Activated naive CD8-positive, alpha-beta T cell treated with anti-CD3 and anti-CD28 coated beads, Interleukin-2, amount 10 ng/mL, durations not matched to agents 7 days and 5 days (primary cell): ENCODE results near the gene CMTM2. TPM values are rescaled to one million over a fixed set of nuclear protein-coding genes. Genes with fewer than 3 reads are reported as not detected.
"Not testable (repeated sequence)": the region's sequence is repeated elsewhere in the genome, so short reads cannot be mapped to it uniquely, and the experiment has no call there.

Experiments used
- ATAC-seq: fragments of 150-1000 bp; cut with Tn5 transposase; one replicate; pipeline ENCODE4 v1.10.0; 2021; ENCODE audit warnings: low read depth, moderate library complexity
- POLR2A ChIA-PET: fragments of 350-600 bp; sonication (Branson Sonifier 250); formaldehyde crosslinking; loops from one replicate; lab custom pipeline; 2021; ENCODE audit warnings: antibody characterized with exemption; lab: Charles Lee
- DNase-seq: peaks from one replicate; pipeline ENCODE4 v3.0.0; 2021
- H3K27ac Mint-ChIP-seq: one replicate; pipeline ENCODE4 v1.8.0; 2022; ENCODE audit warnings: mild to moderate bottlenecking, mixed read lengths
- H3K27me3 Mint-ChIP-seq: one replicate; pipeline ENCODE4 v1.8.0; 2022; ENCODE audit warnings: mild to moderate bottlenecking, moderate library complexity, mixed read lengths
- H3K36me3 Mint-ChIP-seq: one replicate; pipeline ENCODE4 v1.8.0; 2021; ENCODE audit warnings: mild to moderate bottlenecking, mixed read lengths
- H3K4me1 Mint-ChIP-seq: one replicate; pipeline ENCODE4 v1.8.0; 2021; ENCODE audit warnings: mixed read lengths
- H3K4me3 Mint-ChIP-seq: one replicate; pipeline ENCODE4 v1.8.0; 2022; ENCODE audit warnings: mild to moderate bottlenecking, moderate library complexity, mixed read lengths
- H3K9me3 Mint-ChIP-seq: one replicate; pipeline ENCODE4 v1.8.0; 2021; ENCODE audit warnings: mixed read lengths
- total RNA-seq, 2 experiments: library from RNA; stranded (reverse); gene quantifications; one replicate each; pipeline ENCODE4 v1.2.3, GENCODE V29; 2021

Gene CMTM2
- total RNA-seq, 2 experiments from 2014 or later: 0.45 to 1.3 TPM

DNA sequence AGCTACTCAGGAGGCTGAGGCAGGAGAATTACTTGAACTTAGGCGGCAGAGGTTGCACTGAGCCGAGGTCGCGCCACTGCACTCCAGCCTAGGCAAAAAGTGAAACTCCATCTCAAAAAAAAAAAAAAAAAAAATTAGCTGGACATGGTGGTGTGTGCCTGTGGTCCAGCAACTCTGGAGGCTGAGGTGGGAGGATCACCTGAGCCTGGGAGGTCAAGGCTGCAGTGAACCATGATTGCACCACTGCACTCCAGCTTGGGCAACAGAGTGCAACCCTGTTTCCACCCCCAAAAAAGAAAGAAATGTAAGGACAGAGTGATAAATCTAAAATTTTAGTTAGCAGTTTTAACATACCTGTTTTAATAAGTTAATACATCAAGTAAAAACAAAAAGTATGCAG lies 17.3 kb downstream of the CMTM2 start:
- H3K4me3 Mint-ChIP-seq: peak overlapping the region; percentile 42
- peak overlapping the region; percentile 98 for H3K27ac Mint-ChIP-seq
- ATAC-seq, DNase-seq, H3K27me3 Mint-ChIP-seq, H3K9me3 Mint-ChIP-seq: not testable (repeated sequence)
- H3K4me1 Mint-ChIP-seq: peaks cover 38% of the 10 kb centered on the region
- peaks cover 14% of the 10 kb centered on the region for H3K36me3 Mint-ChIP-seq
- POLR2A ChIA-PET: interaction anchor here (0.6 to 3.0 kb wide), 5 partner anchors 44 to 276 kb away, joined by 3 to 19 read pairs (median 4); partner anchors contain the start of gene CKLF

GRCh38 chr16:66596986-66597848 lies 18.0 kb downstream of the CMTM2 start:
- H3K4me1 Mint-ChIP-seq: peaks cover 36% of the 10 kb centered on the region
- peaks cover 6% of the 10 kb centered on the region for H3K9me3 Mint-ChIP-seq
- DNase-seq (no peak), ATAC-seq (peak; percentile 60)
- peaks cover 12% of the 10 kb centered on the region for H3K36me3 Mint-ChIP-seq
- POLR2A ChIA-PET: interaction anchor here (0.6 to 3.0 kb wide), 7 partner anchors 17 to 276 kb away, joined by 3 to 19 read pairs (median 4); partner anchors contain the start of gene CKLF
- peak overlapping the region; percentile 98 for H3K27ac Mint-ChIP-seq
- peak overlapping the region; percentile 79 for H3K4me3 Mint-ChIP-seq
- no peaks in the 10 kb centered on the region for H3K27me3 Mint-ChIP-seq

GRCh38 chr16:66598111-66598510 lies 18.8 kb downstream of the CMTM2 start:
- Mint-ChIP-seq H3K27me3 (no peaks in the 10 kb centered on the region), H3K9me3 (peaks cover 6% of the 10 kb centered on the region), H3K4me1 (peaks cover 40% of the 10 kb centered on the region), H3K36me3 (peaks cover 12% of the 10 kb centered on the region), H3K27ac (peak overlapping the region; percentile 98), H3K4me3 (peak overlapping the region; percentile 46)
- DNase-seq: no peak
- peak; percentile 82 for ATAC-seq
- POLR2A ChIA-PET: interaction anchor here (0.6 to 3.0 kb wide), 10 partner anchors 9 to 275 kb away, joined by 3 to 19 read pairs (median 4); partner anchors contain the start of genes CKLF and CMTM2

GRCh38 chr16:66599726-66600125 lies 20.5 kb downstream of the CMTM2 start:
- H3K4me3 Mint-ChIP-seq: peak overlapping the region; percentile 7
- peaks cover 12% of the 10 kb centered on the region for H3K36me3 Mint-ChIP-seq
- peak overlapping the region; percentile 79 for H3K27ac Mint-ChIP-seq
- no peaks in the 10 kb centered on the region for H3K27me3 Mint-ChIP-seq
- DNase-seq: no peak
- no peak for ATAC-seq
- POLR2A ChIA-PET: interaction anchor here (0.7 to 2.4 kb wide), 5 partner anchors 10 to 191 kb away, joined by 3 to 8 read pairs (median 3); partner anchors contain the start of gene CKLF
- H3K9me3 Mint-ChIP-seq: peaks cover 6% of the 10 kb centered on the region
- peaks cover 46% of the 10 kb centered on the region for H3K4me1 Mint-ChIP-seq

DNA sequence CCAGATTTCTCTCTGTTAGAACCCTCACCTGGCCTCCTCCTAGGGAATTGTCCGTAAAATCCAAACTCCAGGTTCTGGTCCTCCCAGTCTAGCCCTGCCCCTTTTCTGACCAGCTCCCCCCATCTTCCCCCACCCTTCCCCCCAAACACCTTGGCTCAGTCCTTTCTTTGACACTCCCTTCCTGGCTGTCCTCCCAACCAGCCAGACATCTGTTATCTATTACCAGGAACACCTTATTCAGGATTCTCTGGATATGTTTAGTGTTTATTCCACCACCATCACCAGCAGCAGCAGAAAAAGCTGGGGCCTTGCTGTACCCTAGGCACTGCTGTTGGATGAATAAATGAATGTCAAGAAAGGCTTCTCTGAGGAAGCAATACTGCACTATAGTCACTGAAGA lies 21.2 kb downstream of the CMTM2 start:
- Mint-ChIP-seq H3K27me3 (no peaks in the 10 kb centered on the region), H3K9me3 (peaks cover 6% of the 10 kb centered on the region), H3K27ac (no peak overlapping the region), H3K4me3 (no peak overlapping the region), H3K4me1 (peaks cover 45% of the 10 kb centered on the region), H3K36me3 (peaks cover 12% of the 10 kb centered on the region)
- no peak for ATAC-seq
- POLR2A ChIA-PET: interaction anchor here (0.6 to 2.4 kb wide), 4 partner anchors 10 to 988 kb away, joined by 3 to 8 read pairs (median 4); no protein-coding TSS in a partner anchor
- no peak for DNase-seq

- ATAC-seq (no peak), DNase-seq (no peak)
- Mint-ChIP-seq H3K4me1 (peaks cover 51% of the 10 kb centered on the region), H3K36me3 (peaks cover 14% of the 10 kb centered on the region), H3K4me3 (no peak overlapping the region), H3K27me3 (no peaks in the 10 kb centered on the region), H3K9me3 (peaks cover 6% of the 10 kb centered on the region), H3K27ac (no peak overlapping the region)
- POLR2A ChIA-PET: interaction anchor here (3.9 kb wide), 1 partner anchor 194 kb away, joined by 14 read pairs; no protein-coding TSS in a partner anchor
Measured at GRCh38 chr16:66601471-66601870, 22.2 kb downstream of the CMTM2 start.

- no peaks in the 10 kb centered on the region for H3K27me3 Mint-ChIP-seq
- H3K4me3 Mint-ChIP-seq: peak overlapping the region; percentile 90
- POLR2A ChIA-PET: interaction anchor here (0.6 to 3.9 kb wide), 17 partner anchors 9 to 269 kb away, joined by 3 to 38 read pairs (median 7); partner anchors contain the start of genes CKLF and CMTM2
- peaks cover 6% of the 10 kb centered on the region for H3K9me3 Mint-ChIP-seq
- H3K4me1 Mint-ChIP-seq: peaks cover 48% of the 10 kb centered on the region
- DNase-seq (peak; percentile 82), ATAC-seq (peak; percentile 75)
- H3K27ac Mint-ChIP-seq: peak overlapping the region; percentile 98
- H3K36me3 Mint-ChIP-seq: peaks cover 12% of the 10 kb centered on the region
Measured at GRCh38 chr16:66603537-66604375, 24.5 kb downstream of the CMTM2 start.

- POLR2A ChIA-PET: interaction anchor here (0.6 to 3.9 kb wide), 17 partner anchors 10 to 269 kb away, joined by 3 to 38 read pairs (median 7); partner anchors contain the start of genes CKLF and CMTM2
- ATAC-seq: peak; percentile 48
- Mint-ChIP-seq H3K9me3 (peaks cover 6% of the 10 kb centered on the region), H3K27ac (peak within 1 kb of the TSS; percentile 98), H3K4me1 (peaks cover 46% of the 10 kb centered on the region), H3K4me3 (peak within 1 kb of the TSS; percentile 90), H3K36me3 (peaks cover 12% of the 10 kb centered on the region), H3K27me3 (no peaks in the 10 kb centered on the region)
- DNase-seq: peak; percentile 89
Measured at GRCh38 chr16:66604376-66605176, 25.3 kb downstream of the CMTM2 start, which contains the start of gene CMTM3. Gene CMTM3 (plus strand): TSS chr16:66604704. CDS start chr16:66604806, 102 bp downstream.

- peak; percentile 5 for ATAC-seq
- POLR2A ChIA-PET: interaction anchor here (0.6 to 3.9 kb wide), 6 partner anchors 15 to 268 kb away, joined by 3 to 38 read pairs (median 14); partner anchors contain the start of gene CKLF
- peak overlapping the region; percentile 82 for H3K4me3 Mint-ChIP-seq
Measured at GRCh38 chr16:66605177-66605978, 26.1 kb downstream of the CMTM2 start.

GRCh38 chr16:66605979-66606751 lies 26.9 kb downstream of the CMTM2 start:
- Mint-ChIP-seq H3K27me3 (no peaks in the 10 kb centered on the region), H3K4me1 (peaks cover 33% of the 10 kb centered on the region), H3K36me3 (peaks cover 9% of the 10 kb centered on the region), H3K27ac (peak overlapping the region; percentile 91), H3K4me3 (peak overlapping the region; percentile 82), H3K9me3 (no peaks in the 10 kb centered on the region)
- DNase-seq: no peak
- no peak for ATAC-seq
- POLR2A ChIA-PET: interaction anchor here (1.2 kb wide), 1 partner anchor 145 kb away, joined by 3 read pairs; the partner anchor contains the start of gene DYNC1LI2

More at GRCh38 chr16:66605177-66605978, 26.1 kb downstream of the CMTM2 start:
- no peaks in the 10 kb centered on the region for H3K27me3 Mint-ChIP-seq
- H3K27ac Mint-ChIP-seq: peak overlapping the region; percentile 91
- peaks cover 6% of the 10 kb centered on the region for H3K9me3 Mint-ChIP-seq
- H3K4me1 Mint-ChIP-seq: peaks cover 39% of the 10 kb centered on the region
- peaks cover 15% of the 10 kb centered on the region for H3K36me3 Mint-ChIP-seq
- DNase-seq: no peak
